ENCODE results near the gene CLPTM1L.
"Not testable (repeated sequence)": the region's sequence is repeated elsewhere in the genome, so short reads cannot be mapped to it uniquely, and the experiment has no call there.

CLPTM1L gene

DNA sequence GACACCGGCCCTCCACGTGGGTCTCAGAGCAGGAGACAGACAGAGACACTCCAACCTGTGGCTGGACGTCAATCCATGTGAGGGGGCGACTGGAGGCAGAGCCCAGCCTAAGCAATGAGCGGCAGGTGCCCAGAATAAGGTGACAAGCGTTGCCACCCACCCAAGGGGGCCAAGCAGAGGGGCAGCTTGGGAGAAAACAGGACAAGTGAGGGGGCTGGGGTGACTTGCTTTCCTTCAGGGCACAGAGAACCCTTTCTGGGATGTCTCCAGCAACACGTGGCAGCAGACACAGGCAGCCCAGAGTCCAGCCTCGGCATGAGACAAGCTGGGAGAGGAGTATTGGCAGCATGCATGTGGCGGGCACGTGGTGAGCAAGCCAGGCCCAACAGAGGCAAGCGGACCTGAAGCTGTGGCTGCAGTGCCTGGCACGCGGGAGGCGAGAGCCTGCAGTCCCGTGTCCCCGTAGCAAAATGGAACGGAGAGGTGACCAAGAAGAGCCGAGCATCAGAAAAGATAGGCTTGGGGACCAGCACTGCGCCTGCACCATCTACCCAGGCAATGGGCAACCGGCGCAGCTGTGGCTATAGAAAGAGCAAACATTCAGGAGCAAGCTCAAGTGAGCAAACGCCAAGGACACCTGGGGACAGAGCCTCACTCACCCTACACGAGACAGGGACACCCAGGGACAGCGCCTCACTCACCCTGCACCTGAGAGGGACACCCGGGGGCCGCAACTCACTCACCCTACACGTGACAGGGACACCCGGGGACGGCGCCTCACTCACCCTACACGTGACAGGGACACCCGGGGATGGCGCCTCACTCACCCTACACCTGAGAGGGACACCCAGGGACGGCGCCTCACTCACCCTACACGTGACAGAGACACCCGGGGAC, 56.2 kb downstream of the CLPTM1L start:
- no peak for DNase-seq

DNA sequence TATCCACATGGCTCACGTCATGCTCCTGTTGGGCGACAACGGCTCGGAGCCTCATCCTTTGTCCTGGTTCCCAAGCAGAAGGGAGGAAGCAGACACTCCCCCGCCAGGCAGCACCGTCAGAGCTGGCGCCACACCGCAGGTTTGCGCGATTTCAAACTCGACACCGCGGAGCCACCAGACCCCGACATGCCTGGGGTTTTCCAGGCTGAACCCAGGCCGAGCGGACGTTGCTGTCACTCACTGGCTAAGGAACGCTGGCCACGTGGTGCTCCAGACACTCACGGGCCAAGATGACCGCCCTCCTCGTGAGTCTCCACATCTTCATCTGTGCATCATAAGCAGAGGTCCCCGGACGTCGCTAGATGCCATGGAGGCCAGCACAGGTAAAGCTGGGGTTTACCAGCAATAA, 59.0 kb downstream of the CLPTM1L start:
- DNase-seq: no peak

DNA sequence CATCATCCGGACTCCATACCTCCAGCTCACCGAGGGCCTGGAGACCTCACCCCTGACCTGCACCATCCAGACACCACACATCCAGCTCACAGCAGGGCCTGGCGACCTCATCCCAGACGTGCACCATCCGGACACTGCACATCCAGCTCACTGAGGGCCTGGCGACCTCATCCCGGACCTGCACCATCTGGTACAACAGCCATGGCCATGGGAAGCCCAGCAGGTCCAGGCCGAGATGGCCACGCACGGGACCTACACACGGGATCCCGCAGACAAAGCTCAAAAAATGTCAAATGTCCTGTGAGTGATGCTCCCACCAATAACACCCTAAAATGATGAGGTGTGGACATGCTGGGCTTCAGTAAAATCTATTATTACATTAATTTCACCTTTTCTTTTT, 59.8 kb downstream of the CLPTM1L start:
- DNase-seq: no peak

DNA sequence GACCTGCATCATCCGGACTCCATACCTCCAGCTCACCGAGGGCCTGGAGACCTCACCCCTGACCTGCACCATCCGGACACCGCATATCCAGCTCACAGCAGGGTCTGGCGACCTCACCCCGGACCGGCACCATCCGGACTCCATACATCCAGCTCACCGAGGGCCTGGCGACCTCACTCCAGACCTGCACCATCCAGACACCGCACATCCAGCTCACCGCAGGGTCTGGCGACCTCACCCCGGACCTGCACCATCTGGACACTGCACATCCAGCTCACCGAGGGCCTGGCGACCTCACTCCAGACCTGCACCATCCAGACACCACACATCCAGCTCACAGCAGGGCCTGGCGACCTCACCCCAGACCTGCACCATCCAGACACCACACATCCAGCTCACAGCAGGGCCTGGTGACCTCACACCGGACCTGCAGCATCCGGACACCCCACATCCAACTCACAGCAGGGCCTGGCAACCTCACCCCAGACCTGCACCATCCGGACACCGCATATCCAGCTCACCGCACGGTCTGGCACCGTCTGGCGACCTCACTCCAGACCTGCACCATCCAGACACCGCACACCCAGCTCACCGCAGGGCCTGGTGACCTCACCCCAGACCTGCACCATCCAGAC, 60.4 kb downstream of the CLPTM1L start:
- not testable (repeated sequence) for DNase-seq

GRCh38 chr5:1283729-1284041, 61.2 kb downstream of the CLPTM1L start:
- DNase-seq: not testable (repeated sequence)

DNA sequence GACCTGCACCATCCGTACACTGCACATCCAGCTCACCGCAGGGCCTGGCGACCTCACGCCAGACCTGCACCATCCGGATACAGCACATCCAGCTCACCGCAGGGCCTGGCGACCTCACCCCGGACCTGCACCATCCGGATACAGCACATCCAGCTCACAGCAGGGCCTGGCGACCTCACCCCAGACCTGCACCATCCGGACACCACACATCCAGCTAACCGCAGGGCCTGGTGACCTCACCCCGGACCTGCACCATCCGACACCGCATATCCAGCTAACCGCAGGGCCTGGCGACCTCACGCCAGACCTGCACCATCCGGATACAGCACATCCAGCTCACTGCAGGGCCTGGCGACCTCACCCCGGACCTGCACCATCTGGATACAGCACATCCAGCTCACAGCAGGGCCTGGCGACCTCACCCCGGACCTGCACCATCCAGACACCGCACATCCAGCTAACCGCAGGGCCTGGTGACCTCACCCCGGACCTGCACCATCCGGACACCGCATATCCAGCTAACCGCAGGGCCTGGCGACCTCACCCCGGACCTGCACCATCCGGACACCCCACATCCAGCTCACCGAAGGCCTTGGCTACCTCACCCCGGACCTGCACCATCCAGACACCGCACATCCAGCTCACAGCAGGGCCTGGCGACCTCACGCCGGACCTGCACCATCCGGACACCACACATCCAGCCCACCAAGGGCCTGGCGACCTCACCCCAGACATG, 61.7 kb downstream of the CLPTM1L start:
- DNase-seq: not testable (repeated sequence)

DNA sequence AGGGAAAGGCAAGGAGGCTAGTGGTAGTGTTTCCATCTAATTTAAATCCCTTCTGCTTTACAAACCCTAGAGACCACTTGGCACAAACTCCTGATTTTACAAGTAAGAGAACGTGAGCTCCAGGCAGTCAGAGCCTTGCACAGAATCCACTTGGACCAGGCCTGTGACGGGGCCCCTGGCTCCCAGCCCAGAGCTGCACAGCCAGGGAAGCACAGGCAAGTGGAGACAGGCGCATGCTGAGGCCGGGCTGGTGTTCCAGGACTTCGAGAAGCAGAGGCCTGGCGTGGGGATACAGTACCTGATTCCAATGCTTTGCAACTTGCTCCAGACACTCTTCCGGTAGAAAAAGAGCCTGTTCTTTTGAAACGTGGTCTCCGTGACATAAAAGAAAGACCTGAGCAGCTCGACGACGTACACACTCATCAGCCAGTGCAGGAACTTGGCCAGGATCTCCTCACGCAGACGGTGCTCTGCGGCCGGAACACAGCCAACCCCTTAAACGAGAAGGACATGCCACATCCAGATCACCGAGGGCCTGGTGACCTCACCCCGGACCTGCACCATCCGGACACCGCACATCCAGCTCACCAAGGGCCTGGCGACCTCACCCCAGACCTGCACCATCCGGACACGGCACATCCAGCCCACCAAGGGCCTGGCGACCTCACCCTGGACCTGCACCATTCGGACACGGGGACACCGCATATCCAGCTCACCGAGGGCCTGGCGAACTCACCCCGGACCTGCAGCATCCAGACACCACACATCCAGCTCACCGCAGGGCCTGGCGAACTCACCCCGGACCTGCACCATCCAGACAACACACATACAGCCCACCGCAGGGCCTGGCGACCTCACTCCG, 62.5 kb downstream of the CLPTM1L start:
- no peak for DNase-seq

- DNase-seq: no peak
Measured at GRCh38 chr5:1281038-1281882, 63.6 kb downstream of the CLPTM1L start.

DNA sequence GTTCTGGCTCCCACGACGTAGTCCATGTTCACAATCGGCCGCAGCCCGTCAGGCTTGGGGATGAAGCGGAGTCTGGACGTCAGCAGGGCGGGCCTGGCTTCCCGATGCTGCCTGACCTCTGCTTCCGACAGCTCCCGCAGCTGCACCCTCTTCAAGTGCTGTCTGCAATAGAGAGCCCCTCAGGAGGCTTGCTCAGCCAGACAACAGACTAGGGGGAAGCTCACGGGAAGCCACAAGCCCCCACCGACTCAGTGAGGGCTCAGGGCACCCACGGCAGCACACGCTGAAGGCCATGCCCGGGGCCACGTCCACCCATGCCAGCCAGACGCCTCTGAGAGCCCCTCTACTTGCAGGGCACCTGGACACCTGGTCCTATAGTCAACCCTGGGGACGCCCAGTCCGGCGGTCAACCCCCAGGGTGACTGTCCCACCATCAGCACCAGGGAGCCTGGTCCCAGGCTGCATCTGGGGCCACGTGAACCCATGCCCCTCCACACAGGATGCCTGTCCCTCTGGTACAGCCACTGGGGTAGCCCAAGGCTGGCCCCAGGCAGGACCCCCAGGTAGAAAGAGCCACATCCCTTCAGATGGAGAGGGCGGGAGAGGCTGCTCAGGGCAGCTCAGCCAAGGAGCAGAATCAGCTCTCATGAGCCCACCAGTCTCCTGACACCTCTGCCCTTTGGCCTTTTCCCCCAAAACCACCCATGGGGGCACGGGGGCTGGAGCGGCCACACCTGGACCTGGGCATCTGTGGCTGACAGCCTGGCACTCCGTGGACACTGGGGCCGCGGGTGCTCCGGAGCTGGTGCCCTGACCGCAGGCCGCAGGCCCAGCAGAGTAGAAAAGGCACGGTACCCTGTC, 64.5 kb downstream of the CLPTM1L start:
- no peak for DNase-seq

DNA sequence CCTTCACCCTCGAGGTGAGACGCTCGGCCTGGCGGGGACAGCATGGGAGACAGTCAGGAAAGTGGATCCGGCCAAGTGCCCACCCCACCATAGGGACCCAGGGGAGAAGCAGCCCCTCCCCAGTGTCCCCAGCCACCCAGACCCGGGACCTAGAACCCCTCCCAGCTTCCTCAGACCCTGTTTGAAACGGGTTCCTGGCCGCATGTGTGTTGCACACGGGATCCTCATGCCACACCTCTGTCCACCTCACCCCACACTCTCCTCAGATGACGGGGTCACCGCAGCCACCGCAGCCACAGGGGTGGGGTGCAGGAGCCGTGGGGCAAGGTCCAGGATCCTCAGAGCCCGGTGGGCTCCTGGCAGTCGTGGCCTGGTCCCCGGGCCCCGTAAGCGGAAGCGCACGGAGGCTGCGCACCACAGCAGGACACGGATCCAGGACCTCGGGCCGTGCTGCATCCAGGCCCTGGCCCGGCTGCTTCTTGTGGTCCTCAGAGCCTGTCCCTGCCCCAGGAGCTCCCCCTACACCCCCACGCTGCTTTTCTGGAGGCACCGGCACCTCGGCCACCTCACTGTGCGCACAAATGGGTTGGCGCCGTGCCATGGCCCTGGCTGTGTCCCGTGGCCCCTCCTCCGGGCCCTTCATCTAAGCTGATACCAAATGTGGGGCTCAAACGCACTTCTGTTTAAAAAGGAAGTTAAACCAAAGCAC, 65.3 kb downstream of the CLPTM1L start:
- no peak for DNase-seq

GRCh38 chr5:1278656-1279442, 66.0 kb downstream of the CLPTM1L start:
- no peak for DNase-seq

- DNase-seq: no peak
Measured at GRCh38 chr5:1278216-1278615, 66.7 kb downstream of the CLPTM1L start.

GRCh38 chr5:1277781-1278180, 67.1 kb downstream of the CLPTM1L start:
- DNase-seq: no peak

- DNase-seq: no peak
Measured at GRCh38 chr5:1277331-1277730, 67.6 kb downstream of the CLPTM1L start.

- no peak for DNase-seq
Measured at GRCh38 chr5:1276930-1277329, 68.0 kb downstream of the CLPTM1L start.

GRCh38 chr5:1275397-1276391, 69.2 kb downstream of the CLPTM1L start:
- DNase-seq: not testable (repeated sequence)

GRCh38 chr5:1274471-1274870, 70.4 kb downstream of the CLPTM1L start:
- no peak for DNase-seq

DNA sequence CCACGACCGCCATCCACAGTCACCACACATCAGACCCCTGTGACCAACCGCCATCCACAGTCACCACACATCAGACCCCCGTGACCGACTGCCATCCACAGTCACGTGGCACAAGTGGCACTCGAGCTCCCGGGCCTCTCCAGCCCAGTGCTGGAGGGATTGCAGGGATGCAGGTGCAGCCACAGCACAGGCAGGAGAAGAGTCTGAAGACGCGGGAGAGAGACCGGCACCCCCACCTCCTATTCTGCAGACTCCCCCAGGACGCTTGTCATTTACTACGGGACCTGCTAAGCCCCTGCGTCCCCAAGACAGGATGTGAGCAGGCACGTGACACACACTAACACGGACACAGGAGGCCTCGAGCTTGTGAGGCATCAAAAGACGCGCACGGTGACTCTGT, 71.2 kb downstream of the CLPTM1L start:
- DNase-seq: no peak
